ENCODE measurements around the gene JARID2. TPM values are rescaled to one million over a fixed set of nuclear protein-coding genes. Genes with fewer than 3 reads are reported as not detected.
A peak's percentile ranks its signal among the peaks of the same experiment; 100 is the strongest.

JARID2 gene
- total RNA-seq, 2 experiments from 2014 or later = 25.4 to 25.5 TPM

- no peak for DNase-seq
- H3K4me1 Mint-ChIP-seq (ENCODE audit: low read depth) = peaks cover 37% of the 10 kb centered on the region
- intact Hi-C loops (cut with micrococcal nuclease) = no loop called here
- H3K9me3 Mint-ChIP-seq = no peaks in the 10 kb centered on the region
- no peak overlapping the region for H3K27ac Mint-ChIP-seq
- no peaks in the 10 kb centered on the region for H3K27me3 Mint-ChIP-seq
- peaks cover 9% of the 10 kb centered on the region for H3K36me3 Mint-ChIP-seq (ENCODE audit: low read depth)
- ChIA-PET POLR2A (interaction anchor here (0.7 to 1.7 kb wide), 3 partner anchors 10 to 45 kb away, joined by 3 to 4 read pairs (median 3); no protein-coding TSS in a partner anchor), CTCF (interaction anchor here (1.1 kb wide), 2 partner anchors 10 to 32 kb away, joined by 3 to 6 read pairs; no protein-coding TSS in a partner anchor)
- H3K4me3 Mint-ChIP-seq = no peak overlapping the region
- TF ChIP-seq CTCF (IDR thresholded peaks at IDR 0.05) = no peak
- no peak for ATAC-seq
These were observed 113.5 kb downstream of the JARID2 start for GRCh38 chr6:15359335-15359862.

DNA sequence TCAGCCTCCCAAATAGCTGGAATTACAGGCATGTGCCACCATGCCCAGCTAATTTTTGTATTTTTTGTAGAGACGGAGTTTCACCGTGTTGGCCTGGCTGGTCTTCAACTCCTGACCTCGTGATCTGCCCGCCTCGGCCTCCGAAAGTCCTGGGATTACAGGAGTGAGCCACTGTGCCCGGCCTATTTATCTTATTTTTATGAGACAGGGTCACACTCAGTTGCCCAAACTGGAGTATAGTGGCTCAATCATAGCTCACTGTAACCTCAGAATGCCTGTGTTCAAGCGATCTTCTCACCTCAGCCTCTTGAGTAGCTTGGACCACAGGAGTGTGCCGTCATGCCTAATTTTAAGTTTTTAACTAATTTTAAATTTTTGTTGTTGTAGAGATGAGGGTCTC, 114.4 kb downstream of the JARID2 start:
- H3K4me3 Mint-ChIP-seq = no peak overlapping the region
- H3K36me3 Mint-ChIP-seq (ENCODE audit: low read depth) = peaks cover 9% of the 10 kb centered on the region
- ChIA-PET POLR2A (interaction anchor here (1.7 kb wide), 1 partner anchor 44 kb away, joined by 4 read pairs; no protein-coding TSS in a partner anchor), CTCF (interaction anchor here (0.6 kb wide), 1 partner anchor 1148 kb away, joined by 3 read pairs; no protein-coding TSS in a partner anchor)
- no peak overlapping the region for H3K27ac Mint-ChIP-seq
- H3K27me3 Mint-ChIP-seq = no peaks in the 10 kb centered on the region
- DNase-seq (no peak), ATAC-seq (no peak)
- peaks cover 36% of the 10 kb centered on the region for H3K4me1 Mint-ChIP-seq (ENCODE audit: low read depth)
- no peaks in the 10 kb centered on the region for H3K9me3 Mint-ChIP-seq
- intact Hi-C loops (cut with micrococcal nuclease) = no loop called here
- no peak for TF ChIP-seq CTCF (IDR thresholded peaks at IDR 0.05)

- POLR2A ChIA-PET = interaction anchor here (0.7 to 1.5 kb wide), 3 partner anchors 34 to 56 kb away, joined by 3 to 5 read pairs (median 3); no protein-coding TSS in a partner anchor
- TF ChIP-seq CTCF (IDR thresholded peaks at IDR 0.05) = no peak
- intact Hi-C loops (cut with micrococcal nuclease) = no loop called here
- no peaks in the 10 kb centered on the region for H3K27me3 Mint-ChIP-seq
- H3K27ac Mint-ChIP-seq = no peak overlapping the region
- peaks cover 9% of the 10 kb centered on the region for H3K36me3 Mint-ChIP-seq (ENCODE audit: low read depth)
- no peaks in the 10 kb centered on the region for H3K9me3 Mint-ChIP-seq
- H3K4me3 Mint-ChIP-seq = no peak overlapping the region
- H3K4me1 Mint-ChIP-seq (ENCODE audit: low read depth) = peaks cover 41% of the 10 kb centered on the region
- no peak for ATAC-seq
- DNase-seq = no peak
- CTCF ChIA-PET = interaction anchor here (1.0 kb wide), 1 partner anchor 103 kb away, joined by 3 read pairs; no protein-coding TSS in a partner anchor
These were observed 115.3 kb downstream of the JARID2 start for GRCh38 chr6:15361197-15361596.

DNA sequence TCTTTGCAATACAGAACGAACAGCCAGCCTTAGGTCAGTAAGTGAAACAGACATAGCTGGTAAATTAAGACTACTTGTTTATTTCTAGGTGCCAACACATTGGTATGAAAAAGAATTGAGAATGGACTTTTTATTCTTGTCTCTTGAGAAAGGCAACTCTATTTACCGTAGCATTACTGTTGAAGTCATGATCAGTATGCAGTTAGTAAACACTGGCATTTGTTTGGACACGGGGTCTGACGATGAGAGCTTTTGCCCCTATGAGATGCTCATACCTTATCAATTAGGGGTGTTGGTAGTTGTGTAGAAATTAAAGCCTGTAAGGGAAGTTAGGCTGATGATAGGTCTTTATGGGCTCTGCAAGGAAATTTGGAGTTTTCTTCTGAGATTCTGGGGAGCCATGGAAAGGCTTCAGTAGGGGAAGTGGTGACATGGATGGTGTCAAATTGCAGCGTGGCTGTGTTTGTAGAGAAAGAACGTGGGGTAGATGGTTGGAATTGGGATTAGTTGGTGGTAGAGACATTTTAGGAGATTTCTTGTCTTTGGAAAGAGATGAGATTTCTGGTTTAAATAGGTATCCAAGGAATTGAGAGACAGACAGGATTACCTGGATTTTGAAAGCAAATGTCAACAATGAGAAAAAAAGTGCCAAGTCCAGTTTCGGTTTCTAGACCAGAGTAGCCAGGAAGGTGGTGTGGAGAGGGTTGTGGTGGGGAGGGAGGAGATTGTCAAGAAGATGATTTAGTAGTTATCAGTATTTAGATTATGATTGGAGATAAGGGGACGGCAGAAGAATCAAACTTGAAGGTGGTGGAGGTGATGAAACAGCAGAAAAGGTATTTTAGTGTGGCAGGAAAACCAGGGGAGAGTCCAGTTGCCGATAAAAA, 116.6 kb downstream of the JARID2 start:
- POLR2A ChIA-PET = interaction anchor here (1.0 to 1.5 kb wide), 2 partner anchors 32 to 41 kb away, joined by 3 read pairs; no protein-coding TSS in a partner anchor
- ATAC-seq (no peak), DNase-seq (no peak)
- Mint-ChIP-seq H3K4me1 (ENCODE audit: low read depth) (peaks cover 43% of the 10 kb centered on the region), H3K9me3 (no peaks in the 10 kb centered on the region), H3K4me3 (no peak overlapping the region), H3K36me3 (ENCODE audit: low read depth) (peaks cover 9% of the 10 kb centered on the region), H3K27ac (no peak overlapping the region), H3K27me3 (no peaks in the 10 kb centered on the region)
- intact Hi-C loops (cut with micrococcal nuclease) = no loop called here
- TF ChIP-seq CTCF (IDR thresholded peaks at IDR 0.05) = no peak
- CTCF ChIA-PET = interaction anchor here (0.9 kb wide), 2 partner anchors 20 to 28 kb away, joined by 3 read pairs; no protein-coding TSS in a partner anchor

- peak; percentile 35 for ATAC-seq
- H3K36me3 Mint-ChIP-seq (ENCODE audit: low read depth) = peaks cover 13% of the 10 kb centered on the region
- intact Hi-C loops (cut with micrococcal nuclease) = no loop called here
These were observed 117.3 kb downstream of the JARID2 start for GRCh38 chr6:15363164-15363522.

More at GRCh38 chr6:15363164-15363522, 117.3 kb downstream of the JARID2 start:
- H3K4me3 Mint-ChIP-seq = no peak overlapping the region
- H3K4me1 Mint-ChIP-seq (ENCODE audit: low read depth) = peaks cover 44% of the 10 kb centered on the region
- no peaks in the 10 kb centered on the region for H3K9me3 Mint-ChIP-seq
- ChIA-PET POLR2A (no interaction called here), CTCF (no interaction called here)
- TF ChIP-seq CTCF (IDR thresholded peaks at IDR 0.05) = no peak
- H3K27ac Mint-ChIP-seq = no peak overlapping the region
- H3K27me3 Mint-ChIP-seq = no peaks in the 10 kb centered on the region
- DNase-seq = no peak
